HG03175 (cell line): ENCODE data around the gene RGMA.
"Not testable (repeated sequence)": the region's sequence is repeated elsewhere in the genome, so short reads cannot be mapped to it uniquely, and the experiment has no call there.

ENCODE experiments used
- ATAC-seq: cut with Tn5 transposase; IDR thresholded peaks from one replicate; pipeline ENCODE4 v1.9.1; 2021; ENCODE audit warnings: mild to moderate bottlenecking, moderate library complexity; ENCODE audit not compliant: unreplicated experiment

The RGMA gene

DNA sequence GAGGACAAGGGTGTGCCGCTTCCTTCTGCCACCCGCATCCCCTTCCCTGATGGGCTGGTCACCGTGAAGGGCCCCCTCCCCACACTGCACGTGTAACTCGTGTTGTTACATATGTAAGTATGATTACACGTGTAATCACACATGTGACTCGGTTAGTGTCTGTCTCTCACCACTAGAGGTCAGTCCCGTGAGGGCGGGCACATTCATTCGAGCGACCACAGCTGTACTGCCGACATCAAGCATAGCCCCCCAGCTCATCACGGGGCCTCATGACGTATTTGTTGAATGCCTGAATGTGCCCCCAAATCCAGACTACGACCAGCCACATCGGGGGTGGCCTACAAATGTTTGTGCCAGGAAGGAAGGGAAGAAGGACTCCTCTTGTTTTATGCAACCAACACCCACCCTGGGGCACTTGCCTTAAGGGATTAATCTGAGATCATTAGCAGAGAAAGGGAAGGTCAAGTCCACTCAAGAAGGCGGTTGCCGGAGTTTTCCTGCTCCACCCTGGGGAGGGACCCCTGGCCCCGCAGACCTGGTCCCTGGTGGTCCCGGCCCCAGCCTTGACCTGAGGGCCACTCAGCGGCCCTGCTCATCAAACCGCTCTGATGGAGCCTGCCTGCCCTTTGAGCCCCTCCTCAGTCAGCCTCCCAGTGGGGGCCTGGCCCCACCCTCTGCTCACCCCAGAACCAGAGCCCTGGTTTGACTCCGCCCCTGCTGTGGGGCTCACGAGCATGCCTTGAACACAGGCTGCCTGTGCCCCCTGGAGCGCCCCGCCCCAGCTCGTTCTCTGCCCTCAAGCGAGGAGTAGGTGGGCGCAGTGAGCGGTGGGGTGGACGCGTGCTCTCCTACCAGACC is 52.8 kb downstream of the RGMA start:
- peak; percentile 73 for ATAC-seq

GRCh38 chr15:93035092-93035915 is 53.7 kb downstream of the RGMA start:
- ATAC-seq, result no peak

DNA sequence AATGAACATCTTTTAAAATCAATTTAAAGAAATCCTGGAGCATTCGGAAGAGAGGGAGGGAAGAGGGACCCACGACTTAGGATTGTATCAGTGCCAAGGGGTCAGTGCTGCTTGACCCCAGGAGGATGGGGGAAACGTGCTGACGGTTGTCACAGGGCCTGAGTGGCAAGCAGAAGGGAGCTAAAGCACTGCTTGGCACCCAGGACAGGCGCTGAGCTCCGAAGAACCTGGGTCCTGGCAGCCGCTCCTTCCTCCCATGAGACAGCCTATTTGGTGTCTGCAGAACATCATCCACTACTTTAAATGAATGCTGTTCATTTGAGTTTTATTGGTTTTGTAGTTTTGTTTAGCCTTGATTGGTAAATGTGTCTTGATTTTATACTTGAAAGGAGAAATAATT is 54.5 kb downstream of the RGMA start:
- no peak for ATAC-seq

GRCh38 chr15:93033434-93034045 is 55.5 kb downstream of the RGMA start:
- ATAC-seq, result no peak

DNA sequence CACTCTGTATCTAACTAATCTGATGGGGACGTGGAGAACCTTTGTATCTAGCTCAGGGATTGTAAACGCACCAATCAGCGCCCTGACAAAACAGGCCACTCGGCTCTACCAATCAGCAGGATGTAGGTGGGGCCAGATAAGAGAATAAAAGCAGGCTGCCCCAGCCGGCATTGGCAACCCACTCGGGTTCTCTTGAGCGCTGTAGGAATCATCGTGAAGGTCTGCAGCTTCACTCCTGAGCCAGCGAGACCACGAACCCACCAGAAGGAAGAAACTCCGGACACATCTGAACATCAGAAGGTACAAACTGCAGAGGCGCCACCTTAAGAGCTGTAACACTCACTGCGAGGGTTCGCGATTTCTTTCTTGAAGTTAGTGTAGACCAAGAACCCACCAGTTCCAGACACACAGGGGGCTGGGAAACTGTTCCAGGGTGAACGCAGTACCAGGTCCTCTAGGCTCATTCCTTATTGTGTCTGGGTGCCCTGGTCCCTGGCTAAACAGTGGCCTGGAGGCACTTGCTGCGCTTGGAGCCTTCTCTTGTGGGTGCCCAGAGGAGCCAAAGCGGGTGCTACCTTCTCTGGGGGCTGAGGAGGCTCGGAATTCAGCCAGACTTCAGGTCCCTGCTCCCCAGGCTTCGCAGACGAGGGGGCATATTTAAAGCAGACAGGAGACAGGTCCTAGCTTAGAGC is 56.4 kb downstream of the RGMA start:
- ATAC-seq, result not testable (repeated sequence)

GRCh38 chr15:93031557-93032384 is 57.2 kb downstream of the RGMA start:
- not testable (repeated sequence) for ATAC-seq

- no peak for ATAC-seq
Measured at GRCh38 chr15:93031103-93031464, 57.9 kb downstream of the RGMA start.

DNA sequence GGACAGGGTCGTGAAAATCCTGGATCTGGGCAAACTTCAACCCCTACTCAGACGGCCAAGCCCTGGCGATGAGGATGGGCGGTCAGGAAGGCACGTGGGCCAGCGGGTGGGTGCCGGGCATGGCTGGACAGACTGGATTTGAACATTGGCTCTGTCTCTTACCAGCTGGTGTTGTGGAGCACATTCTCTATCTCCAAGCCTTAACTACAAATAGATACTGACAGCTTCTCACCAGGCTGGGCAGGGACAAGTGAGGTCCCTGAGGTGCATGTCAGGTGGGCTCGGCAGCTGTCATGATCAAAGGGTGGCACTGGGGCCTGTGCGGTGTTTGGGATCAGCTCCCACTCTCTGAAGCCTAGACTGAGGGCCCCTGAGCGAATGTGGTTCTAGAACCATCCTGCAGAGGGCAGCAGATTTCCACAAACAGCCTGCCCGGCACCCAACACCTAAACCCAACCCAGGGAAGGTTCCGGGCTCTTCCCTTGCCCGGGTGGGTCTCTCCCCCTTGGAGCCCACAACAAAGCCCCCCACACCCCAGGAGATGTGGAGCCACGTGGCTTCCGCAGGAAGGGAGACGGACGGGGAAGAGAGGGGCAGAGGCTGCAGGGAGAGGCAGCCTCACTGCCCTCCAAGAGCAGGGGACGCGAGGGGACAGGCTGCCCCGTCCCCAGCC is 58.4 kb downstream of the RGMA start:
- peak; percentile 82 for ATAC-seq

DNA sequence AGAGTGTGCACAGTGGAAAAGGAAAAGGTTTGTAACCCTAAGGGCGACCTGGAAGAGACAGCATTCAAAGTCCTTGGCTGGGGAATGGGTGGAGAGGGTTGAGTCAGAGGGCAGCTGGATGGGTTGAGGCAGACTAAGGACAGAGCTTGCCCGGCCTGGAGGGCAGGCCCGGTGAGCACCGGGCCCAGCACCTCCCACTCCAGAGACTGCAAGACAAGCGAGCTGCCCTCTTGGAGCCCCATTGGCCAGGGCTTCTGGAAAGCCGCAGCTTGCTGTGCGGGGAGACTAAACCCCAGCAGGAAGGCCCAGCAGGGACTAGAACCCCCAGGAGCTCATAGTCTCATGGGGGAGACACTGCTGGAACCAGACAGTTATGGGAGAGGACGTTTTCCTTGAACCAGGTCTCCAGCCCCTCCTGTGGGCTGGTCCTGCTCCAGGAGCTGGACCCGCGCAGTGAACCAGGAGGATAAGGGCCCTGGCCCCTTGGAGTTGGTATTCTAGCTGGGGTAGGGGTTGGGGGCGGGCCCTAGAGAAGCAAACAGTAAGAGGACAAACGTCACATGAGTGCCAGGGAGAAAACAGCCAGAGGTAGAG is 59.1 kb downstream of the RGMA start:
- ATAC-seq, result no peak

- ATAC-seq, result no peak
Measured at GRCh38 chr15:93029214-93029835, 59.7 kb downstream of the RGMA start.

GRCh38 chr15:93028632-93029213 is 60.3 kb downstream of the RGMA start:
- ATAC-seq, result no peak

DNA sequence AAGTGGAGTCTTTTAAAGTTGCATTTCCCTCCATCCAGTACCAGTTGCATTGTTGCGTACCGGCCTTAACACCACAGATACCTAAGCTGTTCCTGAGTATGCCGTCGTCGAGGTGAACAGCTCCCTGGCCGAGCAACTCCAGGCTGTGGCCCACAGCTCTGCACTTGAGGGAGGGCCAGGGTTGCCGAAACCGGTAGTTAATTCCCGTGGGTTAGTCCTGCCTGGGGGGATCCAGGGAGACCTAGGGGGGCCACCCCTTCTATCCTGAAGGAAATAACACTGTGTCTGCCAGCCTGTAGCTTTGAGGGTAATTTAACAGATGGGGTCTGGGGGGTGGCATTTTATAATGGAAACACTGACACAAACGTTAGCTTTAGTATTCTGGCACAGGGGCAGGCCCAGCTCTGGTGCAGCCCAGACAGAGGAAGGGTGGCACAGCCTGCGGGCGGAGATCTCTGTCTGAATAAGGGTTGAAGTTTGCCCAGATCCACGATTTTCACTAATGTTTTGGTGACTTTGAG is 60.8 kb downstream of the RGMA start:
- ATAC-seq, result no peak

DNA sequence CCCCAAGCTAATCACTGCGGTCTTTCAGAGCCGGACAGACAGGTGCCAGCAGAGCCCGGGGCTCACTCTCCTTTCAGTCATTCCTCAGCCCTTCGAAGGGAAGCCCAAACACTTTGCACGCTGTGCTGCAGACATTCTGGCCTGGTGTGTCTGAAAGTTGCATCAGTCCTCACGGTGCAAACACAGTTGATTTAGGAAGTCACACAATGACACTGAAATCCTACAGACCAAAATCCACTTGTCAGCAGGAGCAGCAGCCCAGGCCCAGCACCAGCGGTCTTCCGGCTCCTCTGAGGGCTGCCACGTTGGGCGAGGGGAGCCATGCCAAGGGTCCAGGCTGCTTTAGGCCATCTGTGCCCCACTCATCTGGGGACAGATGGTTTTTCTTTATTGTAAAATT is 61.6 kb downstream of the RGMA start:
- ATAC-seq, result no peak

GRCh38 chr15:93026380-93026817 is 62.6 kb downstream of the RGMA start:
- ATAC-seq, result no peak

- no peak for ATAC-seq
Measured at GRCh38 chr15:93025625-93025982, 63.4 kb downstream of the RGMA start.

DNA sequence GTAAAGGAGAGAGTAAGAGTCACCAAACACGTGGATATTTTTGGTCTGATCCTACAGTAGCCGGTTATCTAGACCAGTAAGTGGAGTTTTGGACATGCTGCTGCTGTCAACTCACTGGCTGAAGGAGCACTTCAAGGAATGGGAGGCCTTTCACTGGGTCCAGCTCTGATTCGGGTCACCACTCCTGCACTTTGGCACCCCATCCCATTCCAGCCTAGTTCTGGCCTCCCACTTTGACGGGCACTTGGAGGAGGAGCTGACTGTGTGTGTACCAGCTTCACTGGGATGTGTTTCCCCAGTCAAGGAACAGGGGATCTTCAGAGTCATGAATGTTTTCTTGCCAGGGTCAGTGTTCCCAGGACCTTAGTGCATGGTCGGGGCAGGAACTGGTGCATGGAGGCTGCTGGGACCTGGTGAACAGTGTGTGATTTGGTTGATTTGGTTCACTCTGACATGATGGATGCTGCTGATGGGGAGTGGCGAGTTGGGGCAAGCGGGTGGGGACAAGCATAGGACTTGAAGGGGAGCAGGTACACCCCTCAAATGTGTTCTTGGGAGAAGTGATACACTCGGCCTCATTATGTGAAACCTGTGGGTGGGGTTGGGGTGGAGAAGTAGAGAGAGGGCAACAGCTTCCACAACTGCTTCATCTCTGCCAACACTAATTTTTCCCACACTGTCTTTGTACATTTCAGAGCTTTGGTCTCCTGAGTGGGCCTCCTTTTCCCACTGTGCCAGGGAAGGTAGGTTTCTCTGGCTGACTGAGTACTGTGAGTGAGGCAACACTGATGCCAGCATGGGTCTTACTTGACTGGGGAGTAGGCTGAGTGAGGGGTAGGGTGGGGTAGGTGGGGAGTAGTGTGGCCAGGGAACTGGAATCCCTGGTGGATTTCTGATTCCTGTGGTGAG is 64.0 kb downstream of the RGMA start:
- no peak for ATAC-seq

GRCh38 chr15:93024293-93024692 is 64.7 kb downstream of the RGMA start:
- no peak for ATAC-seq
